GM18507 (cell line): ENCODE measurements around the gene PTPRN2.
"Not testable (repeated sequence)": the region's sequence is repeated elsewhere in the genome, so short reads cannot be mapped to it uniquely, and the experiment has no call there.

Experiments
- DNase-seq: peaks from one replicate; pipeline ENCODE4 v3.0.0; 2011; ENCODE audit warnings: low read depth; ENCODE audit not compliant: insufficient read length; ENCODE audit errors: extremely low spot score
- FAIRE-seq: peaks from 2 replicates; lab custom pipeline; 2011; peaks lifted over from hg19 to GRCh38; lab: Jason Lieb, UNC

The PTPRN2 gene

GRCh38 chr7:158458716-158459282, 128.8 kb downstream of the PTPRN2 start:
- FAIRE-seq, result no peak
- no peak for DNase-seq

GRCh38 chr7:158458096-158458495, 129.5 kb downstream of the PTPRN2 start:
- DNase-seq (no peak), FAIRE-seq (no peak)

DNA sequence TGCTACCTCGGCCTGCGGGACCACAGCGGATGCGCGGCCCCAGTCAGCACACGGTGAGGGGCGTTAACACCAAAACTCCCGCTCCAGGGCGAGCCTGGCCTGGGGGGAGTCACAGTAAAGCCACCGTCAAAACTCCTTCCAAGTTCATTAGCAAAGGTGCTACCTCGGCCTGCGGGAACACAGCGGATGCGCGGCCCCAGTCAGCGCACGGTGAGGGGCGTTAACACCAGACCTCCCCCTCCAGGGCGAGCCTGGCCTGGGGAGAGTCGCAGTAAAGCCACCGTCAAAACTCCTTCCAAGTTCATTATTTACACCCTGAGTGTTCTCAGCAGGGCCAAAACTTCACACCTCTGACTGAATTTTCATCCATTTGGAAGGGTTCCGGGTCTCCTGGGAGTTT, 130.0 kb downstream of the PTPRN2 start:
- not testable (repeated sequence) for DNase-seq, FAIRE-seq

GRCh38 chr7:158454631-158455030, 133.0 kb downstream of the PTPRN2 start:
- DNase-seq (no peak), FAIRE-seq (no peak)

GRCh38 chr7:158453663-158454062, 134.0 kb downstream of the PTPRN2 start:
- FAIRE-seq (no peak), DNase-seq (no peak)

DNA sequence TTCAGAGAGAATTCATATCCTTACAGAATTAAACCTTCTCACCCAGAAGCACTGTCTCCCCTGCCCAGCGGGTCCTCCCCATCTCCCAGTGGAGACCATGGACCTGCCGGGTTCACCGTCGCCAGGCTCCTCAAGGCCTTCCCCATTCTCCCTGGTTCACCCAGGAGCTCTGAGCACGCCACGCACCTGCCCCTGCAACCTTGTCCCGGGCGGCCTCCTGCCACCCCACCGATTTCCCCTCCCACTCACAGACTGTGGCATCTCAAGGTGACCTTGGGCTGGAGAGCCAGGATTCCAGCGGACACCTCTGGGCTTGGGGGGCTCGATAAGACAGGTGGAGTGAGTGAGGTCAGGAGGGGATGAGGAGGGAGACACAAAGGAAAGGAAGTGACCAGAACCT, 135.3 kb downstream of the PTPRN2 start:
- no peak for FAIRE-seq
- no peak for DNase-seq

GRCh38 chr7:158450476-158451124, 137.0 kb downstream of the PTPRN2 start:
- FAIRE-seq, result no peak

DNA sequence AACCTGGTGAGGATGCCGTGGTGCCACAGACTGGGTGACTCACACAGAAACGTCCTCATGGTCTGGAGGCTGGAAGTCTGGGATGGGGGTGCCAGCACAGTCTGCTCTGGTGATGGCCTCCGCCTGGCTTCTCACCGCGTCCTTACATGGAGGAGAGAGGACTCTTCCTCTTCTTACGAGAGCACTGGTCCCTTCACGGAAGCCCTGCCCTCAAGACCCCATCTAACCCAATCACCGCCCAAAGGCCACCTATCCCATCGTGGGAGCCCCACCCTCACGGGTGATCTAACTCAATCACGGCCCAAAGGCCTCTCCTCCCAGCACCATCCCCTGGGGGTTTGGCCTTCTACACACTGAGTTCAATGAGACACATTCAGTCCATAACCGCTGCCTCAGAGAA, 137.7 kb downstream of the PTPRN2 start:
- FAIRE-seq, result no peak
- DNase-seq, result no peak

More at GRCh38 chr7:158450476-158451124, 137.0 kb downstream of the PTPRN2 start:
- no peak for DNase-seq

DNA sequence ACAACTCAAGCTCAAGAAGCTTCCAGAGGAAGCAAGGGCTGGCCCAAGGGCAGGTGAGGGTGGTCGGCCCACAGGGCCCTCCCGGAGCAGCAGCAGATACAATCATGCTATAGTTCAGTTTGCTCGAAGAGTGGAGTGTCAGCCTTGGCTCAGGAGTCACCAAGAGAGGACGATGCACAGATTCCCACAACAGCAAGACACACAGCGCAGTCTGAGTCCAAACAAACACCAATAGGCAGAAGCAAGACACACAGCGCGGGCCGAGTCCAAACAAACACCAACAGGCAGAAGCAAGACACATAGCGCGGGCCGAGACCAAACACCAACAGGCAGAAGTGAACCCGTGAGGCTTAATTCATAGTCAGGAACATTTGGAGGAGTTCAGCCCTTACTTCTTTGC, 138.4 kb downstream of the PTPRN2 start:
- DNase-seq (no peak), FAIRE-seq (no peak)

- FAIRE-seq (no peak), DNase-seq (no peak)
These were observed 139.1 kb downstream of the PTPRN2 start for GRCh38 chr7:158448430-158449100.

DNA sequence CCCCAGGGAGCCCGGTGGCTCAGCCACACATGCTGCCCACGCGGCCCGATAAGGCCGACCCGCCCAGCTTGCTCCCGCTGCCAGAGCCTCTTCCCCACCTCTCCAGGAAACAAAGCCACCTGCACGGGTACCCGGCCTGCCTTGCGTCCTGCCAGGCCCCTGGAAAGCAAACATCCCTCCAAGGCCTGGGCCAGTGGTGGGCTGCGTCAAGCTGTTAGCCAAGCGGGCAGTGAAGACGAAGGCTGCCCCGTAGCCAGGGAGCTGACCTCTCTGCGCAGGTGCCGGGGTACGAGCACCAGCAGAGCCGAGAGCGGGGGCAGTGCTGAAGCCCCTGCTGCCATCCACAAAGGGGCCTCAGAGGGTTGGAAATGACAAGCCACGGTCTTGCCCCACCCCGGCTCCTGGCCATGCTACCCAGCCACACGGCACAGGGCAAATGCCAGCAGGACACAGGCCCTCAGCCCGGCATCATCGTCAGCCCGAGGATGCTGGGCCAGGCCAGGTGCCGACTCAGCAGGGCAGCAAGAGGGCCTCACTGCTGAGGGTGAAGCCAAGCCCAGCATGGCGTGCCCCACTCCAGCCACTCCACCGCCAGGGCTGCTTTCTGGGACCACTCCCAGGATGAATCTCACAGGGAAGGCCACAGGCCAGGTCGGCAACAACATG, 140.0 kb downstream of the PTPRN2 start:
- DNase-seq, result no peak
- FAIRE-seq, result no peak

DNA sequence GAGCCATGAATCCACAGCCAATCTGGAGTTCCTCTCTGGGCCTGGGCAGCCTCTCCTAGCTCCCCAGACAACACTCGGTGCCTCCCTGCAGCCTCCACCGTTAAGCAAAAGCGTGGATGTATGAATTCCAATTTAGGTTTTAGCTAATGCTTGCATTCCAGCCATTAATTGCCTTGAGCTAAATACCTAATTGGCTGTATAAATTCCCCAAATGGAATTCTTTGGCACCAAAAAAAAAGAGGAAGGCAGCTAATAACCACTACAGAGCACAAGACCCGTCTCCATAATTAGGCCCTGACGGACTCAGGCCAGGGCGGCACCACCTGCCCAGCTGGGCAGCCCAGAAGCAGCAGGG, 140.5 kb downstream of the PTPRN2 start:
- FAIRE-seq, result no peak
- no peak for DNase-seq

GRCh38 chr7:158446706-158447105, 140.9 kb downstream of the PTPRN2 start:
- DNase-seq (no peak), FAIRE-seq (no peak)

DNA sequence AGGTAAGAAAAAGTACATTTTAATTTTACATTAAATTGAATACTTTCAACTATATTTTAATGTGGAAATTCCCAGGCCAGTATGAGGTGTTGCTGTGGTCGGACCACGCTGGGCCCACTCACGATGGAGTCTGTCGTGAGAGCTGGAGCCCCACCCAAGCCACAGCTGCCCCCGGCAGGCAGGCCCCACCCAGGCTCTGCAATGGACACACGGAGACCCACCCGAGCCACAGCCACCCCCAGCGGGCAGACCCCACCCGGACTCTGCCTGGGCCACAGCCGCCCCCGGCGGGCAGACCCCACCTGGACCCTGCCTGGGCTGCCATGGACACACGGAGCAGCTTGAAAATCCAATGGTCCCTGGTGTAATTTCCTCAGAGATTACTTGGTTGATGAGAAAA, 141.3 kb downstream of the PTPRN2 start:
- FAIRE-seq (no peak), DNase-seq (no peak)

DNA sequence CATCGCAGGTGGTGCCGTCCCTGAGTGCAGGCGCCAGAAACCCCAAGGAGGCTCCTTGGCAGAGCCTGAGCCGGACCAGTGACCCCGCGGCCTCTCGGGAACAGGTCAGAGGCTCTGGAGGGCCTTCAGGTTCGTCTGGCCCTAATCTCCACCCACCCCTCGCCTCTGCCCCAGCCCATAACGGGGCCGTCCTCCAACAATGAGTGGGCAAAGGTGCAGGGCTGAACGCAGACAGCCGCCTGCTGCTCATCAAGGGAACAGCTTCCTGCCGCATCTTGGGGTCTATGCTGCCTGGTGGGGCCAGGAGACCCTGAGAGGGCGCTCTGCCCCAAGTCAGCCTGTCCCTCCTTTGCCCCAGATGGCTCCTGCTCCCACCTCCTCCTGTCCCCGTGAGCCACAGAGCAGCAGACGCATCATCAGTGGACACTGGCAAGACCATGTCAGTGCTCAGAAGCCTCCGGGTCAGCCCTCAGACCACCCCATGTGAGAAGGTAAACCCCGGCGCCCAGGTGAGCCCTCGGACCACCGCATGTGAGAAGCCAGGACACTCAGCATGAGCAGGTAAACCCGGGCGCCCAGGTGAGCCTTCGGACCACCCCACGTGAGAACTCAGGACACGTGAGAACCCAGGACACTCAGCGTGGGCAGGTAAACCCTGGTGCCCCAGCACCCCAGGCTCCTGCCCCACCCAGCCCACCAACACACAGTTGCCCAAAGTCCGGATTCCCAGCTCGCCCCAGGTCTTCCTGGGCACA, 142.0 kb downstream of the PTPRN2 start:
- no peak for DNase-seq
- no peak for FAIRE-seq

GRCh38 chr7:158444501-158445420, 142.9 kb downstream of the PTPRN2 start:
- DNase-seq, result no peak

GRCh38 chr7:158443688-158444483, 143.7 kb downstream of the PTPRN2 start:
- FAIRE-seq (no peak), DNase-seq (no peak)

More at GRCh38 chr7:158444501-158445420, 142.9 kb downstream of the PTPRN2 start:
- no peak for FAIRE-seq

DNA sequence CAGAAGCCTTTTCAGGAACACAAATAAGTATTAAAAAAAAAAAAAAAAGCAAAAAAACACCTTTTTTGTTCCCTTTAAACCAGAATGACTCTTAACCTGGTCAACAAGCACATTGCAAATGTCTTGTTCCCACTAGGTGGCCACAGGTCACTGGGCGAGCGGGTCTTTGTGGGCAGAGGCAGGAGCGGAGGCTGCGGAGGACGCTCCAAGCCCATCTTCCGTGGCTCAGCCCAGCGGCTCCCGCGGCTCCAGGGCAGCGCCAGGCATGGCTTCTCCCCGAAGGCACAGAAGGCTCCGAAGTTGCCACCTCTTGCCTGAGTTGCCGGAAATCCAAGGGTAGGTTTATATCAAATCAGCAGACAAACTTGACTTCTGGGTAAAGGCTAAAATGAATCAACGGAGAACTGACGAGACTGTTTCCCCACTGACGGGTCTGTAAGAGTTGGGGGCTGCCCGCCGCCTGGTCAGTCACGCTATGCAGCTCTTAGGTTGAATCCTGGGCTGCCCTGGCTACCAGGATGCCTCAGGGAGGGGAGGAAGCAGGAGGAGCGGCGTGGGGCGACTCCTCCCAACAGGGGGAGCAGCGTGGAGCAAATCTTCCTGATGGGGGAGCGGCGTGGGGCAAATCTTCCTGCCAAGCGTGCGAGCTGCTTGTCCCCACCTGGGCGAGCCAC, 144.5 kb downstream of the PTPRN2 start:
- FAIRE-seq (no peak), DNase-seq (no peak)
